SK-N-SH treated with all-trans-retinoic acid at 6 μM for 48 hours (cell line): ENCODE results near the gene MDH1B.

Experiments
- ARNTL ChIP-seq: fragments of 450-650 bp; formaldehyde crosslinking; IDR thresholded peaks from 2 replicates; pipeline ENCODE4 v1.5.0; 2020; ENCODE audit warnings: low read depth, mild to moderate bottlenecking, moderate library complexity, borderline replicate concordance
- ESRRG ChIP-seq: fragments of 250-450 bp; sonication (Bioruptor Pico); IDR thresholded peaks from 2 replicates; pipeline ENCODE4 v1.6.1; 2021; ENCODE audit warnings: mild to moderate bottlenecking
- GLIS3 ChIP-seq: fragments of 250-450 bp; sonication (Bioruptor Pico); IDR thresholded peaks from 2 replicates; pipeline ENCODE4 v1.5.0; 2020; ENCODE audit warnings: mild to moderate bottlenecking, moderate library complexity
- ISL1 ChIP-seq: fragments of 250-450 bp; sonication (Bioruptor Pico); IDR thresholded peaks from 2 replicates; pipeline ENCODE4 v2.1.2; 2022; ENCODE audit warnings: mild to moderate bottlenecking, moderate library complexity
- OSR1 ChIP-seq: fragments of 250-450 bp; sonication (Bioruptor Pico); IDR thresholded peaks from 2 replicates; pipeline ENCODE4 v1.8.0; 2022; ENCODE audit warnings: moderate library complexity, mild to moderate bottlenecking, inconsistent platforms
- RARB ChIP-seq: fragments of 250-450 bp; sonication (Bioruptor Pico); IDR thresholded peaks from 2 replicates; pipeline ENCODE4 v1.8.0; 2021; ENCODE audit warnings: mild to moderate bottlenecking, moderate library complexity
- SNAI2 ChIP-seq: fragments of 250-450 bp; sonication (Bioruptor Pico); IDR thresholded peaks from 2 replicates; pipeline ENCODE4 v1.5.0; 2020; ENCODE audit warnings: mild to moderate bottlenecking, moderate library complexity
- TOX ChIP-seq: fragments of 250-450 bp; sonication (Bioruptor Pico); IDR thresholded peaks from 2 replicates; pipeline ENCODE4 v1.8.0; 2021; ENCODE audit warnings: mild to moderate bottlenecking, moderate library complexity, borderline replicate concordance
- ZFP3 ChIP-seq: fragments of 250-450 bp; sonication (Bioruptor Pico); IDR thresholded peaks from 2 replicates; pipeline ENCODE4 v1.5.0; 2020; ENCODE audit warnings: mild to moderate bottlenecking, moderate library complexity
- TF ChIP-seq, protein P1 (sequence below): fragments of 250-450 bp; sonication (Bioruptor Pico); IDR thresholded peaks from 2 replicates; pipeline ENCODE4 v1.8.0; 2020; ENCODE audit warnings: mild to moderate bottlenecking, moderate library complexity, borderline replicate concordance
- TF ChIP-seq, protein P2 (sequence below): fragments of 250-450 bp; sonication (Bioruptor Pico); IDR thresholded peaks from 2 replicates; pipeline ENCODE4 v1.5.1; 2020; ENCODE audit warnings: low read depth, mild to moderate bottlenecking, moderate library complexity
- TF ChIP-seq, protein P3 (sequence below): fragments of 250-450 bp; sonication (Bioruptor Pico); IDR thresholded peaks from 2 replicates; pipeline ENCODE4 v1.8.0; 2021; ENCODE audit warnings: low read depth, mild to moderate bottlenecking, moderate library complexity, borderline replicate concordance
- TF ChIP-seq, protein P4 (sequence below): fragments of 250-450 bp; sonication (Bioruptor Pico); IDR thresholded peaks from 2 replicates; pipeline ENCODE4 v1.5.0; 2020; ENCODE audit warnings: mild to moderate bottlenecking, moderate library complexity
- TF ChIP-seq, protein P5 (sequence below): fragments of 250-450 bp; sonication (Bioruptor Pico); IDR thresholded peaks from 2 replicates; pipeline ENCODE4 v1.5.1; 2021; ENCODE audit warnings: mild to moderate bottlenecking, moderate library complexity

DNA sequence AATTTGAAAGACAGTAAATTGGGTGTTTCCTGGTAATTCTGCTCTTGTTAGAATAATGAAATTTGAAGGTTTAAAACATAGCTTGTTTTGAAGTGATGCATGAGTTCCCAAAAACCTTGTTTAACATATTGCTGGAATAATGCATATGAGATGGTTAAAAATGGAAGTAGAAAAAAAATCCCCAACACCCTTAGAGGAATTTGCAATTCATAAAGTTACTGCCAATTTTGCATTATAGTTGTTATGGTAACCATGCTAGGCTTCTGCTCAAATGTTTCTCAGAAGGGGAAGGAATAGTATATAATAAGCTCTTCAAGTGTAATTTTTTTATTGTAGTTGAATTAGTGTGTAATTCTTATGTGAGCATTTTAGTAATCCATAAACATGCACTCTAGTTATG lies 49.4 kb upstream of the MDH1B start:
- TF ChIP-seq, protein P1, sequence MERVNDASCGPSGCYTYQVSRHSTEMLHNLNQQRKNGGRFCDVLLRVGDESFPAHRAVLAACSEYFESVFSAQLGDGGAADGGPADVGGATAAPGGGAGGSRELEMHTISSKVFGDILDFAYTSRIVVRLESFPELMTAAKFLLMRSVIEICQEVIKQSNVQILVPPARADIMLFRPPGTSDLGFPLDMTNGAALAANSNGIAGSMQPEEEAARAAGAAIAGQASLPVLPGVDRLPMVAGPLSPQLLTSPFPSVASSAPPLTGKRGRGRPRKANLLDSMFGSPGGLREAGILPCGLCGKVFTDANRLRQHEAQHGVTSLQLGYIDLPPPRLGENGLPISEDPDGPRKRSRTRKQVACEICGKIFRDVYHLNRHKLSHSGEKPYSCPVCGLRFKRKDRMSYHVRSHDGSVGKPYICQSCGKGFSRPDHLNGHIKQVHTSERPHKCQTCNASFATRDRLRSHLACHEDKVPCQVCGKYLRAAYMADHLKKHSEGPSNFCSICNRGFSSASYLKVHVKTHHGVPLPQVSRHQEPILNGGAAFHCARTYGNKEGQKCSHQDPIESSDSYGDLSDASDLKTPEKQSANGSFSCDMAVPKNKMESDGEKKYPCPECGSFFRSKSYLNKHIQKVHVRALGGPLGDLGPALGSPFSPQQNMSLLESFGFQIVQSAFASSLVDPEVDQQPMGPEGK = no peak
- TF ChIP-seq, protein P2, sequence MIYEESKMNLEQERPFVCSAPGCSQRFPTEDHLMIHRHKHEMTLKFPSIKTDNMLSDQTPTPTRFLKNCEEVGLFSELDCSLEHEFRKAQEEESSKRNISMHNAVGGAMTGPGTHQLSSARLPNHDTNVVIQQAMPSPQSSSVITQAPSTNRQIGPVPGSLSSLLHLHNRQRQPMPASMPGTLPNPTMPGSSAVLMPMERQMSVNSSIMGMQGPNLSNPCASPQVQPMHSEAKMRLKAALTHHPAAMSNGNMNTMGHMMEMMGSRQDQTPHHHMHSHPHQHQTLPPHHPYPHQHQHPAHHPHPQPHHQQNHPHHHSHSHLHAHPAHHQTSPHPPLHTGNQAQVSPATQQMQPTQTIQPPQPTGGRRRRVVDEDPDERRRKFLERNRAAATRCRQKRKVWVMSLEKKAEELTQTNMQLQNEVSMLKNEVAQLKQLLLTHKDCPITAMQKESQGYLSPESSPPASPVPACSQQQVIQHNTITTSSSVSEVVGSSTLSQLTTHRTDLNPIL = no peak
- TF ChIP-seq, protein P3, sequence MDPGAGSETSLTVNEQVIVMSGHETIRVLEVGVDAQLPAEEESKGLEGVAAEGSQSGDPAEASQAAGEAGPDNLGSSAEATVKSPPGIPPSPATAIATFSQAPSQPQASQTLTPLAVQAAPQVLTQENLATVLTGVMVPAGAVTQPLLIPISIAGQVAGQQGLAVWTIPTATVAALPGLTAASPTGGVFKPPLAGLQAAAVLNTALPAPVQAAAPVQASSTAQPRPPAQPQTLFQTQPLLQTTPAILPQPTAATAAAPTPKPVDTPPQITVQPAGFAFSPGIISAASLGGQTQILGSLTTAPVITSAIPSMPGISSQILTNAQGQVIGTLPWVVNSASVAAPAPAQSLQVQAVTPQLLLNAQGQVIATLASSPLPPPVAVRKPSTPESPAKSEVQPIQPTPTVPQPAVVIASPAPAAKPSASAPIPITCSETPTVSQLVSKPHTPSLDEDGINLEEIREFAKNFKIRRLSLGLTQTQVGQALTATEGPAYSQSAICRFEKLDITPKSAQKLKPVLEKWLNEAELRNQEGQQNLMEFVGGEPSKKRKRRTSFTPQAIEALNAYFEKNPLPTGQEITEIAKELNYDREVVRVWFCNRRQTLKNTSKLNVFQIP = no peak
- TF ChIP-seq ARNTL (CRISPR knock-in tag) = no peak
- no peak for TF ChIP-seq ESRRG (CRISPR knock-in tag)
- TF ChIP-seq, protein P4, sequence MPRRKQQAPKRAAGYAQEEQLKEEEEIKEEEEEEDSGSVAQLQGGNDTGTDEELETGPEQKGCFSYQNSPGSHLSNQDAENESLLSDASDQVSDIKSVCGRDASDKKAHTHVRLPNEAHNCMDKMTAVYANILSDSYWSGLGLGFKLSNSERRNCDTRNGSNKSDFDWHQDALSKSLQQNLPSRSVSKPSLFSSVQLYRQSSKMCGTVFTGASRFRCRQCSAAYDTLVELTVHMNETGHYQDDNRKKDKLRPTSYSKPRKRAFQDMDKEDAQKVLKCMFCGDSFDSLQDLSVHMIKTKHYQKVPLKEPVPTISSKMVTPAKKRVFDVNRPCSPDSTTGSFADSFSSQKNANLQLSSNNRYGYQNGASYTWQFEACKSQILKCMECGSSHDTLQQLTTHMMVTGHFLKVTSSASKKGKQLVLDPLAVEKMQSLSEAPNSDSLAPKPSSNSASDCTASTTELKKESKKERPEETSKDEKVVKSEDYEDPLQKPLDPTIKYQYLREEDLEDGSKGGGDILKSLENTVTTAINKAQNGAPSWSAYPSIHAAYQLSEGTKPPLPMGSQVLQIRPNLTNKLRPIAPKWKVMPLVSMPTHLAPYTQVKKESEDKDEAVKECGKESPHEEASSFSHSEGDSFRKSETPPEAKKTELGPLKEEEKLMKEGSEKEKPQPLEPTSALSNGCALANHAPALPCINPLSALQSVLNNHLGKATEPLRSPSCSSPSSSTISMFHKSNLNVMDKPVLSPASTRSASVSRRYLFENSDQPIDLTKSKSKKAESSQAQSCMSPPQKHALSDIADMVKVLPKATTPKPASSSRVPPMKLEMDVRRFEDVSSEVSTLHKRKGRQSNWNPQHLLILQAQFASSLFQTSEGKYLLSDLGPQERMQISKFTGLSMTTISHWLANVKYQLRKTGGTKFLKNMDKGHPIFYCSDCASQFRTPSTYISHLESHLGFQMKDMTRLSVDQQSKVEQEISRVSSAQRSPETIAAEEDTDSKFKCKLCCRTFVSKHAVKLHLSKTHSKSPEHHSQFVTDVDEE (CRISPR knock-in tag) = no peak
- TF ChIP-seq RARB (CRISPR knock-in tag) = no peak
- TF ChIP-seq, protein P5, sequence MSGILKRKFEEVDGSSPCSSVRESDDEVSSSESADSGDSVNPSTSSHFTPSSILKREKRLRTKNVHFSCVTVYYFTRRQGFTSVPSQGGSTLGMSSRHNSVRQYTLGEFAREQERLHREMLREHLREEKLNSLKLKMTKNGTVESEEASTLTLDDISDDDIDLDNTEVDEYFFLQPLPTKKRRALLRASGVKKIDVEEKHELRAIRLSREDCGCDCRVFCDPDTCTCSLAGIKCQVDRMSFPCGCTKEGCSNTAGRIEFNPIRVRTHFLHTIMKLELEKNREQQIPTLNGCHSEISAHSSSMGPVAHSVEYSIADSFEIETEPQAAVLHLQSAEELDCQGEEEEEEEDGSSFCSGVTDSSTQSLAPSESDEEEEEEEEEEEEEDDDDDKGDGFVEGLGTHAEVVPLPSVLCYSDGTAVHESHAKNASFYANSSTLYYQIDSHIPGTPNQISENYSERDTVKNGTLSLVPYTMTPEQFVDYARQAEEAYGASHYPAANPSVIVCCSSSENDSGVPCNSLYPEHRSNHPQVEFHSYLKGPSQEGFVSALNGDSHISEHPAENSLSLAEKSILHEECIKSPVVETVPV (CRISPR knock-in tag) = no peak
- no peak for TF ChIP-seq ZFP3 (CRISPR knock-in tag)
- TF ChIP-seq TOX (CRISPR knock-in tag) = no peak
- TF ChIP-seq SNAI2 (CRISPR knock-in tag) = no peak
- no peak for TF ChIP-seq ISL1 (CRISPR knock-in tag)
- no peak for TF ChIP-seq OSR1 (CRISPR knock-in tag)
- no peak for TF ChIP-seq GLIS3
